Lower leg skin (tissue), 4 donors: Measurements from ENCODE around the gene PTGS1. TPM values are rescaled to one million over a fixed set of nuclear protein-coding genes. Genes with fewer than 3 reads are reported as not detected.
"Not testable (repeated sequence)": the region's sequence is repeated elsewhere in the genome, so short reads cannot be mapped to it uniquely, and the experiment has no call there.

Experiments
- DNase-seq, 2 donors: peaks; one replicate each; pipeline ENCODE4 v3.0.0-alpha.2; 2019; ENCODE audit warnings: low spot score in 2 of 2
- H3K4me3 ChIP-seq: fragments of 200-600 bp; sonication (generic); 2 replicates; pipeline ENCODE4 v1.5.1; 2017; ENCODE audit warnings: mild to moderate bottlenecking, low read depth; ENCODE audit not compliant: poor library complexity, severe bottlenecking
- POLR2A ChIP-seq, 2 donors: fragments of 450-650 bp; IDR thresholded peaks; one replicate each; pipeline ENCODE4 v1.6.1; 2016 to 2017; ENCODE audit warnings: antibody characterized with exemption in 2 of 2, mild to moderate bottlenecking in 1 of 2, moderate library complexity in 1 of 2
- WGBS, 2 donors: methylation state at CpG; one replicate each; pipeline ENCODE4 v1.1.5; 2018; 5-methylcytosine and 5-hydroxymethylcytosine counted together
- intact Hi-C: fragments of 100-400 bp; cut with DNase I; formaldehyde crosslinking; loops from one replicate; pipeline ENCODE4 v1.15.0; 2023; ENCODE audit warnings: low total_unique reads
- total RNA-seq, 4 donors: library from RNA; depleted of rRNA; stranded (reverse); fragments of >200 nt; gene quantifications; one replicate each; pipeline ENCODE4 v1.1.0, GENCODE V29; 2016
- TF ChIP-seq, protein P1 (sequence below), 3 donors: fragments of 450-650 bp; IDR thresholded peaks; one replicate each; pipeline ENCODE4 v1.5.1; 2016; ENCODE audit warnings: antibody characterized with exemption in 3 of 3, mild to moderate bottlenecking in 3 of 3, moderate library complexity in 2 of 3

Gene PTGS1
- total RNA-seq, 4 donors from 2014 or later, result 62.9 to 110 (median 84.8) TPM

GRCh38 chr9:122398371-122398924 lies 27.6 kb downstream of the PTGS1 start:
- 90 to 95% methylated on average over 3 of the region's 3 CpGs for WGBS, 2 donors
- no peak overlapping the region for H3K4me3 ChIP-seq
- intact Hi-C loops, result no loop called here
- no peak for TF ChIP-seq POLR2A (IDR thresholded peaks at IDR 0.05)
- TF ChIP-seq, protein P1, sequence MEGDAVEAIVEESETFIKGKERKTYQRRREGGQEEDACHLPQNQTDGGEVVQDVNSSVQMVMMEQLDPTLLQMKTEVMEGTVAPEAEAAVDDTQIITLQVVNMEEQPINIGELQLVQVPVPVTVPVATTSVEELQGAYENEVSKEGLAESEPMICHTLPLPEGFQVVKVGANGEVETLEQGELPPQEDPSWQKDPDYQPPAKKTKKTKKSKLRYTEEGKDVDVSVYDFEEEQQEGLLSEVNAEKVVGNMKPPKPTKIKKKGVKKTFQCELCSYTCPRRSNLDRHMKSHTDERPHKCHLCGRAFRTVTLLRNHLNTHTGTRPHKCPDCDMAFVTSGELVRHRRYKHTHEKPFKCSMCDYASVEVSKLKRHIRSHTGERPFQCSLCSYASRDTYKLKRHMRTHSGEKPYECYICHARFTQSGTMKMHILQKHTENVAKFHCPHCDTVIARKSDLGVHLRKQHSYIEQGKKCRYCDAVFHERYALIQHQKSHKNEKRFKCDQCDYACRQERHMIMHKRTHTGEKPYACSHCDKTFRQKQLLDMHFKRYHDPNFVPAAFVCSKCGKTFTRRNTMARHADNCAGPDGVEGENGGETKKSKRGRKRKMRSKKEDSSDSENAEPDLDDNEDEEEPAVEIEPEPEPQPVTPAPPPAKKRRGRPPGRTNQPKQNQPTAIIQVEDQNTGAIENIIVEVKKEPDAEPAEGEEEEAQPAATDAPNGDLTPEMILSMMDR (IDR thresholded peaks at IDR 0.05), result no peak
- no peak for DNase-seq

DNA sequence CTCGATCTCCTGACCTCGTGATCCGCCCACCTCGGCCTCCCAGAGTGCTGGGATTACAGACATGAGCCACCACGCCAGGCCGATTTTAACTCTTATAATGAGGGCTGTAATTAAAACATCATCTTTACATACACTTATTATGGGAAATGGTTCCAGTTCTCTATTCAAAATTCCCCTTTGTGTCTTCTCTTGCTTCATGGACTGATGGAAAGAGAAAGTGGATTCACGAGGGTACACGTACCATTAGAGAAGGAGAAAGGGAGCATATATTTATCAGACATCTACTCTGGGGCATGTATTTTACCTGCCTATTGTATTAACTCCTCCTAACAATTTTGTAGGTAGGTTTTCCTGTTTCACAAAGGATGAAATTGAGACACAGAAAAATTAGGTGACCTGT lies 31.1 kb downstream of the PTGS1 start:
- TF ChIP-seq, protein P1 (IDR thresholded peaks at IDR 0.05), result no peak
- no peak for TF ChIP-seq POLR2A (IDR thresholded peaks at IDR 0.05)
- no peak for DNase-seq
- 93% methylated on average over 8 of the region's 8 CpGs for WGBS, 2 donors
- no peak overlapping the region for H3K4me3 ChIP-seq
- intact Hi-C loops, result no loop called here

DNA sequence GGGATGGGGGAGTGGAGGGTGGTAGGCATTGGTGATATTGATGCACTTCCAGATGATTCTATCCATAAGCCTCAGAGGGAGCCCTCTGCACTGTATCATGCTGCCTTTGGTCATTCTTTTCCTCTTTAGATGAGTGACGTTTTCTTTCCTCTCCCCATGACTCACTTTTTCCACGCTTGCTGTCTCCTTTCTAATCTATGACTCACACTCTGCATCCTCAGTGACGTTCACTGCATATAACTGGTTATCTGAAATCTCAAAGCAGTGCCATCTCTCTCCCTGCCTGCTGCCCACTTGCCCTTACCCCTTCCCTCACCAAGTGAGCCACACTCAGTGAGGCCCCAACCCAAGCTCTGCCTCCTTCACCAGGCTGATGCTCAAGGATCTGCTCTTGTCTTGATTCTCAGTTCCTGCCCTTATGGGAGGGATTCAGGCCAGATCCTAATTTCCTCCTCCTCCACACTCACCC lies 31.6 kb downstream of the PTGS1 start:
- peak; percentile 35 to 58 for DNase-seq
- H3K4me3 ChIP-seq, result no peak overlapping the region
- WGBS, 2 donors, result 7 to 19% methylated on average over 3 of the region's 3 CpGs
- no peak for TF ChIP-seq POLR2A (IDR thresholded peaks at IDR 0.05)
- TF ChIP-seq, protein P1 (IDR thresholded peaks at IDR 0.05), result no peak
- intact Hi-C loops, result no loop called here

- 85 to 89% methylated on average over 3 of the region's 3 CpGs for WGBS, 2 donors
- intact Hi-C loops, result no loop called here
These were observed 32.0 kb downstream of the PTGS1 start for GRCh38 chr9:122402874-122403273.

DNA sequence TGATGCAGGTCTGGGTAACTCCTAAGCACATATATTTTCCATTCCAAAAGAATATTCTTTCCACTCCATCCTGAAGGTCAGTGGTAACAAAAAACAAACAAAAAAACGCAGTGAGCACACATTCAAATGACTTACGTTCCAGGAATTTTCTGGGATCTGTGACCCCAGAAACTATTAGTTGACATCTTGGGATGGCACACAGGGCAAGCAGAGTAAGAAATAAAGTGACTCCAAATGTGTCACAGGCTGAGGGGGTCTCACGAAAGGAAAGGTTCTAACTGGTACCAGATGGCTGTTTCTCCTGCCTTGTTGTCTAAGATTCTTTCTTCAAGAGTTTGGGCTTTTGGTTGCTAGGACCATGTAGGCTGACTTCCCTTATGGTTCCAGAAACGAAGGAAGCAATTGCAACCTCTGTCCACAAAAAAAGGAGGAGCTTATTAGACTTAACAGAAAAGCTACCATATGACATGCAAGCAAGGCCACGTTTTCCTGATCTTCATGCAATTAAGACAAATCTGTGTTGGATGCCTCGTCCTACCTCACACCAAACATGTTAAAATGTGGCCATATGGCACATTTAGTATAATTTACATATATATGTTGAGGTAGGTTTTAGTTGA lies 32.7 kb downstream of the PTGS1 start:
- WGBS, 2 donors, result 66 to 71% methylated on average over 6 of the region's 6 CpGs
- intact Hi-C loops, result no loop called here
- no peak for DNase-seq
- H3K4me3 ChIP-seq, result no peak overlapping the region
- TF ChIP-seq POLR2A (IDR thresholded peaks at IDR 0.05), result no peak
- TF ChIP-seq, protein P1 (IDR thresholded peaks at IDR 0.05), result no peak

More at GRCh38 chr9:122402874-122403273, 32.0 kb downstream of the PTGS1 start:
- no peak for DNase-seq
- TF ChIP-seq, protein P1 (IDR thresholded peaks at IDR 0.05), result no peak
- TF ChIP-seq POLR2A (IDR thresholded peaks at IDR 0.05), result no peak
- H3K4me3 ChIP-seq, result no peak overlapping the region

GRCh38 chr9:122405304-122406069 lies 34.7 kb downstream of the PTGS1 start:
- DNase-seq, result peak in 1 of 2 donors; percentile 52
- WGBS, 2 donors, result 91 to 92% methylated on average over 15 of the region's 15 CpGs
- H3K4me3 ChIP-seq, intact Hi-C loops: not testable (repeated sequence)
